ENCODE results near the gene TPRG1L. TPM values are rescaled to one million over a fixed set of nuclear protein-coding genes. Genes with fewer than 3 reads are reported as not detected.

The TPRG1L gene
- total and polyA plus RNA-seq, 3 donors from 2014 or later = 30.6 to 40.9 (median 33.3) TPM

GRCh38 chr1:3652548-3653285 lies 27.9 kb downstream of the TPRG1L start:
- intact Hi-C loops (cut with DNase I; ENCODE audit: low total_unique reads) = no loop called here
- H3K9me3 ChIP-seq = no peaks in the 10 kb centered on the region
- H3K4me1 ChIP-seq = no peaks in the 10 kb centered on the region
- H3K36me3 ChIP-seq (ENCODE audit: low read depth, missing control alignments) = no peaks in the 10 kb centered on the region
- WGBS, 2 donors = 8 to 14% methylated on average over 12 to 61 of the region's 68 CpGs
- peak overlapping the region in 1 of 2 donors; percentile 20 for H3K4me3 ChIP-seq
- H3K27me3 ChIP-seq = no peaks in the 10 kb centered on the region
- DNase-seq = no peak
- TF ChIP-seq CTCF (IDR thresholded peaks at IDR 0.05) (no peak), POLR2A (IDR thresholded peaks at IDR 0.05) (no peak)
- H3K27ac ChIP-seq = no peak overlapping the region

- 28 to 46% methylated on average over 10 of the region's 10 CpGs for WGBS, 2 donors
- no peaks in the 10 kb centered on the region for H3K27me3 ChIP-seq
These were observed 28.4 kb downstream of the TPRG1L start for GRCh38 chr1:3653286-3653618.

GRCh38 chr1:3654549-3655281 lies 29.9 kb downstream of the TPRG1L start:
- Histone ChIP-seq H3K9me3 (no peaks in the 10 kb centered on the region), H3K36me3 (ENCODE audit: low read depth, missing control alignments) (no peaks in the 10 kb centered on the region), H3K27me3 (no peaks in the 10 kb centered on the region), H3K4me3 (no peak overlapping the region), H3K27ac (no peak overlapping the region), H3K4me1 (no peaks in the 10 kb centered on the region)
- intact Hi-C loops (cut with DNase I; ENCODE audit: low total_unique reads) = no loop called here
- DNase-seq = no peak
- WGBS, 2 donors = 89 to 90% methylated on average over 21 to 22 of the region's 22 CpGs
- no peak for TF ChIP-seq CTCF (IDR thresholded peaks at IDR 0.05)
- no peak for TF ChIP-seq POLR2A (IDR thresholded peaks at IDR 0.05)

More at GRCh38 chr1:3653286-3653618, 28.4 kb downstream of the TPRG1L start:
- intact Hi-C loops (cut with DNase I; ENCODE audit: low total_unique reads) = no loop called here
- H3K36me3 ChIP-seq (ENCODE audit: low read depth, missing control alignments) = no peaks in the 10 kb centered on the region
- no peak overlapping the region for H3K27ac ChIP-seq
- no peak for TF ChIP-seq CTCF (IDR thresholded peaks at IDR 0.05)
- no peak for TF ChIP-seq POLR2A (IDR thresholded peaks at IDR 0.05)
- H3K4me3 ChIP-seq = no peak overlapping the region
- H3K4me1 ChIP-seq = no peaks in the 10 kb centered on the region
- no peak for DNase-seq
- H3K9me3 ChIP-seq = no peaks in the 10 kb centered on the region

- no peak for DNase-seq
- H3K27ac ChIP-seq = no peak overlapping the region
- TF ChIP-seq CTCF (IDR thresholded peaks at IDR 0.05) = no peak
- TF ChIP-seq POLR2A (IDR thresholded peaks at IDR 0.05) = no peak
- no peak overlapping the region for H3K4me3 ChIP-seq
- H3K27me3 ChIP-seq = no peaks in the 10 kb centered on the region
- no peaks in the 10 kb centered on the region for H3K4me1 ChIP-seq
- no peaks in the 10 kb centered on the region for H3K36me3 ChIP-seq (ENCODE audit: low read depth, missing control alignments)
- no peaks in the 10 kb centered on the region for H3K9me3 ChIP-seq
- WGBS, 2 donors = 92% methylated on average over 13 of the region's 13 CpGs
- intact Hi-C loops (cut with DNase I; ENCODE audit: low total_unique reads) = no loop called here
These were observed 31.8 kb downstream of the TPRG1L start for GRCh38 chr1:3656450-3657095.

All from testis (tissue), 3 donors.